Body of pancreas (tissue), 4 donors: ENCODE measurements around the gene DNAH1. TPM values are rescaled to one million over a fixed set of nuclear protein-coding genes. Genes with fewer than 3 reads are reported as not detected.

ENCODE experiments used
- ATAC-seq: fragments of 150-250 bp; one replicate; pipeline ENCODE4 v1.9.1; 2016
- DNase-seq, 4 donors: peaks; one replicate each; pipeline ENCODE4 v3.0.0-alpha.2; 2019
- H3K27ac ChIP-seq, 4 donors: fragments of 200-600 bp; sonication (generic); 1 replicate in 3 of 4; 2 replicates in 1 of 4; pipeline versions ENCODE4 v1.5.1 to v1.6.1; 2016 to 2019; ENCODE audit warnings: mild to moderate bottlenecking in 1 of 4, mixed read lengths in 1 of 4, moderate library complexity in 1 of 4
- H3K27me3 ChIP-seq, 2 donors: fragments of 200-600 bp; sonication (generic); one replicate each; pipeline ENCODE4 v1.6.0; 2016; ENCODE audit warnings: mild to moderate bottlenecking in 1 of 2
- H3K36me3 ChIP-seq, 2 donors: fragments of 200-600 bp; sonication (generic); replicated peaks in 1 of 2; 2 replicates each; pipeline ENCODE4 v1.5.1; 2016; ENCODE audit warnings: low read depth in 2 of 2; ENCODE audit not compliant: insufficient read depth in 1 of 2
- H3K4me1 ChIP-seq: fragments of 200-600 bp; sonication (generic); one replicate; pipeline ENCODE4 v1.6.0; 2016
- H3K4me3 ChIP-seq, 2 donors: fragments of 200-600 bp; sonication (generic); 1 replicate in 1 of 2; 2 replicates in 1 of 2; pipeline ENCODE4 v1.5.1; 2016 to 2019
- H3K9me3 ChIP-seq, 3 donors: fragments of 200-600 bp; sonication (generic); 1 replicate in 2 of 3; 2 replicates in 1 of 3; pipeline ENCODE4 v1.5.1; 2016
- POLR2A ChIP-seq, 3 donors: fragments of 450-650 bp; IDR thresholded peaks; one replicate each; pipeline ENCODE4 v1.6.1; 2016; ENCODE audit warnings: antibody characterized with exemption in 3 of 3, mild to moderate bottlenecking in 2 of 3
- WGBS, 2 donors: methylation state at CpG; one replicate each; pipeline ENCODE4 v1.1.5; 2017; 5-methylcytosine and 5-hydroxymethylcytosine counted together
- intact Hi-C: fragments of 100-400 bp; cut with DNase I; formaldehyde crosslinking; loops from one replicate; pipeline ENCODE4 v1.15.1; 2023
- total RNA-seq, 2 donors: library from RNA; depleted of rRNA; stranded (reverse); fragments of >200 nt; gene quantifications; one replicate each; pipeline ENCODE4 v1.1.0, GENCODE V29; 2016
- TF ChIP-seq, protein P1 (sequence below), 7 experiments: fragments of 450-650 bp in 4 of 7; fragments of 200-600 bp in 3 of 7; sonication (generic) in 3 of 7; IDR thresholded peaks; one replicate each; pipeline ENCODE4 v1.5.1; 2016 to 2019; ENCODE audit warnings: antibody characterized with exemption in 7 of 7

DNAH1 gene
- total RNA-seq, 2 donors from 2014 or later, result 6.0 to 14.8 TPM

DNA sequence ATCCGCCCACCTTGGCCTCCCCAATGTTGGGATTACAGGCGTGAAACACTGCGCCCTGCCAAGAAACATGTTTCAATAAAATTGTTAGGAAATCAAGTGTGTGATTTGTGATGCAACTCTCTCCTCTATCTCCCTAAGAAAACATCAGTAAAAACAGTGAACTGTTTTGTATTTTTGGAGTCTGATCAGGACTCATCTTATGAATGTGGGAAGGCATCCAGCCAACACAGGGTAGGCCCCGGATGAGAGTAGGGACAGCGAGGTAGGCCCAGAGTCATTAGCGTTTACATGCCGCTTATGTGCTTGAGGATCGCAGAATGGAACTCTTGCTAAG is 29.4 kb upstream of the DNAH1 start:
- H3K4me3 ChIP-seq, result no peak overlapping the region
- no peak for TF ChIP-seq POLR2A (IDR thresholded peaks at IDR 0.05)
- TF ChIP-seq, protein P1, sequence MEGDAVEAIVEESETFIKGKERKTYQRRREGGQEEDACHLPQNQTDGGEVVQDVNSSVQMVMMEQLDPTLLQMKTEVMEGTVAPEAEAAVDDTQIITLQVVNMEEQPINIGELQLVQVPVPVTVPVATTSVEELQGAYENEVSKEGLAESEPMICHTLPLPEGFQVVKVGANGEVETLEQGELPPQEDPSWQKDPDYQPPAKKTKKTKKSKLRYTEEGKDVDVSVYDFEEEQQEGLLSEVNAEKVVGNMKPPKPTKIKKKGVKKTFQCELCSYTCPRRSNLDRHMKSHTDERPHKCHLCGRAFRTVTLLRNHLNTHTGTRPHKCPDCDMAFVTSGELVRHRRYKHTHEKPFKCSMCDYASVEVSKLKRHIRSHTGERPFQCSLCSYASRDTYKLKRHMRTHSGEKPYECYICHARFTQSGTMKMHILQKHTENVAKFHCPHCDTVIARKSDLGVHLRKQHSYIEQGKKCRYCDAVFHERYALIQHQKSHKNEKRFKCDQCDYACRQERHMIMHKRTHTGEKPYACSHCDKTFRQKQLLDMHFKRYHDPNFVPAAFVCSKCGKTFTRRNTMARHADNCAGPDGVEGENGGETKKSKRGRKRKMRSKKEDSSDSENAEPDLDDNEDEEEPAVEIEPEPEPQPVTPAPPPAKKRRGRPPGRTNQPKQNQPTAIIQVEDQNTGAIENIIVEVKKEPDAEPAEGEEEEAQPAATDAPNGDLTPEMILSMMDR (IDR thresholded peaks at IDR 0.05), result no peak
- H3K27ac ChIP-seq, result peak overlapping the region in 3 of 4 donors; percentile 99 to 100 (median 99)
- intact Hi-C loops, result no loop called here
- no peak for ATAC-seq
- peaks cover 74% of the 10 kb centered on the region for H3K4me1 ChIP-seq
- WGBS, 2 donors, result 60 to 65% methylated on average over 8 of the region's 8 CpGs
- no peaks in the 10 kb centered on the region for H3K27me3 ChIP-seq
- H3K36me3 ChIP-seq, result no peaks in the 10 kb centered on the region
- H3K9me3 ChIP-seq, result no peaks in the 10 kb centered on the region
- peak in 1 of 4 donors; percentile 11 for DNase-seq

DNA sequence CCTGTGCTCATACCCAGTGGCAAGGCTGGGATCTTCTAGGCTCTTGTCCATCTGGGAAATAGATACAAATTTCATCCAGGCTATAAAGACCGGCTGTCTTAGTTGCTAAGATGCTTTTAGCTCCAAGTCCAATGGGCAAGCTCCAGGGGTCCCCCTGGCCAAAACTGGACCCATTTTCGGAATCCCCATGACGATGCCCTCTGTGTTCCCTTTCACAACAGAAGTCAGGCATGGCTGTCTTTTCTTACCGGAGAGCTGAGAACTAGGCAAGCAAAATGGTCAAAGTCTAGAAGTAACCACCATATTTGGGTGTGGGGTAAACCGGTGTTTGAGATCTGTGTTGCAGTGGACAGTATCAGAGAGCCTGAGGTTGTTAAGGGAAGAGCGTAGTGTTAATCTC is 27.4 kb upstream of the DNAH1 start:
- intact Hi-C loops, result no loop called here
- TF ChIP-seq, protein P1 (IDR thresholded peaks at IDR 0.05), result no peak
- no peak for TF ChIP-seq POLR2A (IDR thresholded peaks at IDR 0.05)
- no peak for ATAC-seq

DNA sequence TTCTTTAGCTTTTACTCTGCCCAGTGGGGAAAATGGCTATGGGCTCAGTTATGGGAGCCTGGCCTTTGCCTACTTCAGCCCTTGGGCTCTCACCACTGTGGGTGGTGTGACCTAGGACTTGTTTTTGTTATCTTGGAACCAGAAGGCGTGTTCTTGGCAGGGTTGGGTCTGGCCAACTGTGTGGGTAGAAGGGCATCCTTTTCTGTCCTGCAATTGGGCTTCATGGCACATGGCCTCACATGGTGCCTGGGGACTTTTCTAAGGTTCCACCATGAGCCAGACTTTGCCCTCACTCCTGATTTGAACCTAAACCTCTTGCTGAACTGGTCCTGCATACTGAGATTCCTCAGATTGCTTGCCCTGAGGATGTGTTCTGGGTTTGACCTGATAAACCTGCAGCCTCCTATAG is 26.8 kb upstream of the DNAH1 start:
- H3K27ac ChIP-seq, result peak overlapping the region; percentile 58 to 100 (median 99)
- DNase-seq (peak in 3 of 4 donors; percentile 45 to 52 (median 46)), ATAC-seq (peak; percentile 1)
- H3K27me3 ChIP-seq, result no peaks in the 10 kb centered on the region
- WGBS, 2 donors, result 41% methylated on average over 1 of the region's 1 CpG; no CpG with 5 or more reads in 1 of the 2 donors
- no peaks in the 10 kb centered on the region for H3K9me3 ChIP-seq
- H3K4me1 ChIP-seq, result peaks cover 59% of the 10 kb centered on the region
- peaks cover 0 to 3% of the 10 kb centered on the region in 2 donors for H3K36me3 ChIP-seq
- intact Hi-C loops, result no loop called here
- no peak for TF ChIP-seq POLR2A (IDR thresholded peaks at IDR 0.05)
- TF ChIP-seq, protein P1 (IDR thresholded peaks at IDR 0.05), result no peak
- H3K4me3 ChIP-seq, result no peak overlapping the region

More for the DNA sequence above, 27.4 kb upstream of the DNAH1 start:
- H3K27ac ChIP-seq, result peak overlapping the region; percentile 58 to 100 (median 99)
- H3K9me3 ChIP-seq, result no peaks in the 10 kb centered on the region
- peaks cover 0 to 3% of the 10 kb centered on the region in 2 donors for H3K36me3 ChIP-seq
- WGBS, 2 donors, result 88 to 89% methylated on average over 6 of the region's 6 CpGs
- H3K4me1 ChIP-seq, result peaks cover 59% of the 10 kb centered on the region
- no peak overlapping the region for H3K4me3 ChIP-seq
- no peak for DNase-seq
- no peaks in the 10 kb centered on the region for H3K27me3 ChIP-seq

DNA sequence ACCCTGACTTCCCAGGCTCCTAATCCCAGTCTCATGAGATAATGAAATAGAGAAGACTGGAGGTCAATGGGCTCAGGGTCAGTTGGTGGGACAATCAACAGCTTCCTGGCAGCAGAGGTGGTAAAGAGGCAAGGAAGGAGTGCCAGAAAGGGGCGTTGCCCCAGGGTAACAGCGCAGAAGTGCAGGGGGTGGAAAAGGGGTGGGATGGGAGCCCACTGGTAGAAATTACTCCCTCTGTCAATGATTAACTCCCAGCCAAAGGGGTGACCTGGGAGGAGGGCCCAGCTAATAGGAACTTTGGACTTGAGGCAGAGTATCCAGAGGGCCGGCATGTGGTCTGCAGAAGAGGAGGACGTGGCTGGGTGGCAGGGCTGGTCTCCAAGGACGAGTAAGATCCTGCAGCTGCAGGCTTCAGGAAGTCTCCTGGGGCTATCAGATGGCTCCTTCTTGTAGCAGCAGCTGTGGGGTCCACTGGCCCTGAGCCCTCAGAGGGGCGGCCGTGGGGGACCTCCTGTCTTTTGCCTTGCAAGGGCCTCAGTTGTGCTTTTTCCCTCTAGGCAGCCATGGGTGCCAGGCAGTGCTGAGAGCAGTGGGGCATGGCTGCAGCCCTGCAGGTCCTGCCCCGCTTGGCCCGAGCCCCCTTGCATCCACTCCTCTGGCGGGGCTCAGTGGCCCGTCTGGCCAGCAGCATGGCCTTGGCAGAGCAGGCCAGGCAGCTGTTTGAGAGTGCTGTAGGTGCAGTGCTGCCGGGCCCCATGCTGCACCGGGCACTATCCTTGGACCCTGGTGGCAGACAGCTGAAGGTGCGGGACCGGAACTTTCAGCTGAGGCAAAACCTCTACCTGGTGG is 26.1 kb upstream of the DNAH1 start:
- ATAC-seq, result peak; percentile 51
- peak overlapping the region; percentile 58 to 100 (median 99) for H3K27ac ChIP-seq
- H3K9me3 ChIP-seq, result no peaks in the 10 kb centered on the region
- TF ChIP-seq, protein P1 (IDR thresholded peaks at IDR 0.05), result peak in 4 of 7 experiments; percentile 6 to 20 (median 11)
- peak; percentile 15 to 54 (median 29) for TF ChIP-seq POLR2A (IDR thresholded peaks at IDR 0.05)
- peaks cover 59% of the 10 kb centered on the region for H3K4me1 ChIP-seq
- DNase-seq, result peak; percentile 64 to 85 (median 84)
- peaks cover 0 to 3% of the 10 kb centered on the region in 2 donors for H3K36me3 ChIP-seq
- WGBS, 2 donors, result 7 to 22% methylated on average over 7 to 15 of the region's 15 CpGs
- no peaks in the 10 kb centered on the region for H3K27me3 ChIP-seq
- H3K4me3 ChIP-seq, result peak overlapping the region in 1 of 2 donors; percentile 4
- intact Hi-C loops, result loop anchor here (5.0 kb wide), 1 partner anchor 52 kb away; no protein-coding TSS in a partner anchor
